HEK293 (cell line): Measurements from ENCODE around the gene POLH.

Experiments used
- CTCF ChIP-seq: fragments of 450-650 bp; formaldehyde crosslinking; IDR thresholded peaks from 2 replicates; pipeline ENCODE4 v1.5.1; 2016; ENCODE audit warnings: missing biosample characterization, missing genetic modification characterization
- PRDM1 ChIP-seq: fragments of 450-650 bp; formaldehyde crosslinking; IDR thresholded peaks from 2 replicates; pipeline ENCODE4; 2016; ENCODE audit warnings: missing biosample characterization, missing genetic modification characterization
- RBAK ChIP-seq: fragments of 450-650 bp; formaldehyde crosslinking; IDR thresholded peaks from 2 replicates; pipeline ENCODE4 v1.5.1; 2016; ENCODE audit warnings: missing biosample characterization, missing genetic modification characterization
- ZBTB8A ChIP-seq: fragments of 450-650 bp; formaldehyde crosslinking; IDR thresholded peaks from 2 replicates; pipeline ENCODE4 v1.5.1; 2016; ENCODE audit warnings: missing biosample characterization, missing genetic modification characterization
- ZNF302 ChIP-seq: fragments of 450-650 bp; formaldehyde crosslinking; IDR thresholded peaks from 2 replicates; pipeline ENCODE4 v1.5.1; 2016; ENCODE audit warnings: missing biosample characterization, missing genetic modification characterization, low read depth
- ZNF394 ChIP-seq: fragments of 450-650 bp; formaldehyde crosslinking; IDR thresholded peaks from 2 replicates; pipeline ENCODE4 v1.5.1; 2016; ENCODE audit warnings: missing biosample characterization, missing genetic modification characterization, mild to moderate bottlenecking, moderate library complexity, borderline replicate concordance
- ZNF404 ChIP-seq: fragments of 450-650 bp; formaldehyde crosslinking; IDR thresholded peaks from 2 replicates; pipeline ENCODE4 v1.5.1; 2017; ENCODE audit warnings: missing biosample characterization, missing genetic modification characterization
- ZNF501 ChIP-seq: fragments of 450-650 bp; formaldehyde crosslinking; IDR thresholded peaks from 2 replicates; pipeline ENCODE4 v1.5.1; 2016; ENCODE audit warnings: missing biosample characterization, missing genetic modification characterization
- ZNF843 ChIP-seq: fragments of 450-650 bp; formaldehyde crosslinking; IDR thresholded peaks from 2 replicates; pipeline ENCODE4 v1.5.1; 2016; ENCODE audit warnings: missing biosample characterization, missing genetic modification characterization
- TF ChIP-seq, protein P1 (sequence below): fragments of 450-650 bp; formaldehyde crosslinking; IDR thresholded peaks from 2 replicates; pipeline ENCODE4 v1.5.1; 2016; ENCODE audit warnings: missing biosample characterization, missing genetic modification characterization

GRCh38 chr6:43658161-43658560 lies 82.2 kb downstream of the POLH start:
- TF ChIP-seq CTCF (tag by site-specific recombination): no peak
- TF ChIP-seq ZNF394: no peak
- no peak for TF ChIP-seq ZNF302 (tag by site-specific recombination)
- TF ChIP-seq ZBTB8A (tag by site-specific recombination): no peak
- TF ChIP-seq ZNF501 (tag by site-specific recombination): no peak
- TF ChIP-seq ZNF843 (tag by site-specific recombination): no peak
- no peak for TF ChIP-seq PRDM1 (tag by site-specific recombination)
- TF ChIP-seq, protein P1, sequence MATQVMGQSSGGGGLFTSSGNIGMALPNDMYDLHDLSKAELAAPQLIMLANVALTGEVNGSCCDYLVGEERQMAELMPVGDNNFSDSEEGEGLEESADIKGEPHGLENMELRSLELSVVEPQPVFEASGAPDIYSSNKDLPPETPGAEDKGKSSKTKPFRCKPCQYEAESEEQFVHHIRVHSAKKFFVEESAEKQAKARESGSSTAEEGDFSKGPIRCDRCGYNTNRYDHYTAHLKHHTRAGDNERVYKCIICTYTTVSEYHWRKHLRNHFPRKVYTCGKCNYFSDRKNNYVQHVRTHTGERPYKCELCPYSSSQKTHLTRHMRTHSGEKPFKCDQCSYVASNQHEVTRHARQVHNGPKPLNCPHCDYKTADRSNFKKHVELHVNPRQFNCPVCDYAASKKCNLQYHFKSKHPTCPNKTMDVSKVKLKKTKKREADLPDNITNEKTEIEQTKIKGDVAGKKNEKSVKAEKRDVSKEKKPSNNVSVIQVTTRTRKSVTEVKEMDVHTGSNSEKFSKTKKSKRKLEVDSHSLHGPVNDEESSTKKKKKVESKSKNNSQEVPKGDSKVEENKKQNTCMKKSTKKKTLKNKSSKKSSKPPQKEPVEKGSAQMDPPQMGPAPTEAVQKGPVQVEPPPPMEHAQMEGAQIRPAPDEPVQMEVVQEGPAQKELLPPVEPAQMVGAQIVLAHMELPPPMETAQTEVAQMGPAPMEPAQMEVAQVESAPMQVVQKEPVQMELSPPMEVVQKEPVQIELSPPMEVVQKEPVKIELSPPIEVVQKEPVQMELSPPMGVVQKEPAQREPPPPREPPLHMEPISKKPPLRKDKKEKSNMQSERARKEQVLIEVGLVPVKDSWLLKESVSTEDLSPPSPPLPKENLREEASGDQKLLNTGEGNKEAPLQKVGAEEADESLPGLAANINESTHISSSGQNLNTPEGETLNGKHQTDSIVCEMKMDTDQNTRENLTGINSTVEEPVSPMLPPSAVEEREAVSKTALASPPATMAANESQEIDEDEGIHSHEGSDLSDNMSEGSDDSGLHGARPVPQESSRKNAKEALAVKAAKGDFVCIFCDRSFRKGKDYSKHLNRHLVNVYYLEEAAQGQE (tag by site-specific recombination): no peak
- TF ChIP-seq ZNF404 (tag by site-specific recombination): no peak
- no peak for TF ChIP-seq RBAK
